M059J (cell line): ENCODE results near the gene ESRRA. TPM values are rescaled to one million over a fixed set of nuclear protein-coding genes. Genes with fewer than 3 reads are reported as not detected.
A peak's percentile ranks its signal among the peaks of the same experiment; 100 is the strongest.

Experiments
- DNase-seq: peaks from one replicate; pipeline ENCODE4 v3.0.0-alpha.2; 2012; ENCODE audit warnings: low read depth
- total RNA-seq: library from RNA; depleted of rRNA; stranded (reverse); fragments of >200 nt; shearing (Covaris generic); gene quantifications from 2 replicates; pipeline ENCODE4 v1.2.3, GENCODE V29; 2014

The ESRRA gene
- total RNA-seq, 1 experiment from 2014 or later: 35.2 TPM

DNA sequence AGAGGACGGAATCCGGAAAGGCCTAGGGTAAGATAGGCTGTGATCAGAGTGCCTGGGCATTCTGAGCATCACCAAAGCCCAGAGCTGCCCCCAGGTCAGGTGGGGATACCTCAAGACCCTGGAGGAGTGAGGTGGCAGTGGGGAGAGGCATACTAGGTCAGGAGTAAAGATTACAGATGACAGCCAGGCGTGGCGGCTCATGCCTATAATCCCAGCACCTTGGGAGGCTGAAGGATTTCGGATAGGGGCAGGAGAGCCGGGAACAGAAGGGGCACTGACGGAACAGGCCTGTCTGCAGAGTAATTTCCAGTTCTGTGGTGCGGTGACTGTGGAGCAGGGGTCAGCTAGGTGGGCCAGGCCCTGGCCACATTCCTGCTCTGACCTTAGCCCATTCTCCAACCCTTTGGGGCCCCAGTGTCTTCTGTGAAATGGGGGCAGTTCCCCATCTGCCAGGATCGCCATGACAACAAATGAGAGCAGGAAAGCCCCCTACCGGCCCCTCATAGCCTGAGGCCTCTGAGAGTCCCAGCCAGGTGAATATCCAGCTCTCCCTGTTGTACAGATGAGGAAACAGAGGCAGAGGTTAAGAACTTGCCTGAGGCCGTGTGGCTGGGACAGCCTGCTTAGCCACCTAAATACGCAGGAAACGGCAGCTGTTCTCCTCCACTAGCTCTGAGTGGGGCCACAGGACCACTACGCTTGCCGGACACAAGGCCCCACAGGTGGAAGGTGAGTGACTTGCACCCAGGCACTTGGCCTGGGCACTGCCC is 30.1 kb upstream of the ESRRA start:
- DNase-seq: no peak

DNA sequence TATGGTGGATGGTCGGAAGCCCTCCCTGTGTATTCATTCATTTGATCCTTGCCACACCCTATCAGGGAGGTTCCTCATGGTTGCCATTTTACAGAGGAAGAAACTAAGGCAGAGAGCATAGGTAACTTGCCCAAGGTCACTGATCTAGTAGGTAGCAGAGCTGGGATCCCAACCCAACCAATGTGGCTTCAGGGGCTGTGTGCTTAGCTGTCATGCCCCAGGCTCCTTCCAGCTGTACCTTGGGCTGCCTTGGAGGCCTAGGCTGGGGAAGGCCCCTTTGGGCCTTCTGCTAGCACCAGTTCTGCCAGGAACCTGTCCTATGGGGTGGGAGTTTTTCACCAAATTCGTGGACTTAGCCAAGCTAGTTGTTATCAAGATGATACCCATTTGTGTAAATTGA is 29.5 kb upstream of the ESRRA start:
- DNase-seq: no peak

DNA sequence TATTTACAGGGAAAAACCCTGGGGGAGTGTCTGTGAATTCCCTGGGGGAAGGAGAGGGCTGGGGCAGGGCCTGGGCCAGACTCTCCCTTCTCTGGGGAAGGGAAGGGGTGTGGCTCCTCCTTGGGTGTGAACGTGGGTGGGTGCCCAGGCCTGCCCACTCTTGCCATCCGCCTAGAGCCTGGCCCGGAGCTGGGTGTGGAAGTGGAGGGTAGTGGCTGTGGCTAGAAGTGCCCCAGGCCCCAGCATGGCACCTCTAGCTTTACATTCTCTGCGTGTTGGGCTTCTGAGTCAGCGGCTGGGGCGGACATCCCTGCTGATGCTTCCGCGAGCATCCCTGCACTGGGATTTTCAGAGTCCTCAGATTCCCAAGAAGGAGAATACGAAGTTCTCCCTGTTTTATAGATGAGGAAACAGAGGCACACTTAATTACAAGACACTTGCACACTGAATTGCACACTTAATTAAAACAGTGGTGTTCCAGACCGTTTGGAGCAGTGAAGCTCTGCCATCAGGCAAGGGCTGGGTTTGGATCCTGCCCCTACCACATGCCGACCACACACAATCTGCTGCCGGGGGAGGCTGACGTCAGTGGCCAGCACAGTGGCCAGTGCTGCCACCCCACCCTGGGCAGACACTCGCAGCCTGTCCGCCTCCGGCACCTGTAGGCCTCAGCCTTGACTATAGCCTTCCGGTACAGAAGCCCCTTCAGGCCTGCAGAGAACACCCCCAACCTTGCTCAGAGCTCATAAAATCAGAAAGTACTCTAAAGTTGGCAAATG is 28.5 kb upstream of the ESRRA start:
- no peak for DNase-seq

DNA sequence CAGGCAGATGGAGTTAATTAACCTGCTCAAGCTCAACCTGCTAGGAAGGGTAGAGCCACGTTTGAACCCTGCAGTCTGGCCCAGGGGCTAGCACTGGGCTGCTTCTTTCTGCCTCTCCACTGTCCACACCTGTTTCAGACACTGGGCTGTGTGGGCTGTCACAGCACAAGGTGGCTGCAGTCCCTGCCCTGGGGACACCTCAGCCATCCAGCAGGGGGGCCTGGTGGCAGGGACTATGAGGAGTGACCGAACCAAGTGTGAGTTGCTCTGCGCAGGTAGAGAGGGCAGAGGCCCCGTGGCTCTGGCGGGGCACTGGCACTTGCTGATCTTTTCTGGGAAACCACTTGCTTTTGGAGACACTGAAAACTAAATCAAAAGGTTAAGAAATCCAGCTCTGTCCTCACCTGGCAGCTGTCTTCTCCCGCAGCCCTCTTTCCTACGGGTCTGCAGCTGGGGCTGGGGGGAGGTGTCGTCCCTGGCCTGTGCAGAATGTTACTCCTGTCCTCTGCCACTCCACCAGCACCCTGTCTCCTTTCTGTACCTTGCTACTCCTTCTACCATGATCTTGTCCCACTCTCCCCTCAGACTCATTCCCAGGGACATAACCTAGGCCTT is 26.6 kb upstream of the ESRRA start:
- DNase-seq: no peak

DNA sequence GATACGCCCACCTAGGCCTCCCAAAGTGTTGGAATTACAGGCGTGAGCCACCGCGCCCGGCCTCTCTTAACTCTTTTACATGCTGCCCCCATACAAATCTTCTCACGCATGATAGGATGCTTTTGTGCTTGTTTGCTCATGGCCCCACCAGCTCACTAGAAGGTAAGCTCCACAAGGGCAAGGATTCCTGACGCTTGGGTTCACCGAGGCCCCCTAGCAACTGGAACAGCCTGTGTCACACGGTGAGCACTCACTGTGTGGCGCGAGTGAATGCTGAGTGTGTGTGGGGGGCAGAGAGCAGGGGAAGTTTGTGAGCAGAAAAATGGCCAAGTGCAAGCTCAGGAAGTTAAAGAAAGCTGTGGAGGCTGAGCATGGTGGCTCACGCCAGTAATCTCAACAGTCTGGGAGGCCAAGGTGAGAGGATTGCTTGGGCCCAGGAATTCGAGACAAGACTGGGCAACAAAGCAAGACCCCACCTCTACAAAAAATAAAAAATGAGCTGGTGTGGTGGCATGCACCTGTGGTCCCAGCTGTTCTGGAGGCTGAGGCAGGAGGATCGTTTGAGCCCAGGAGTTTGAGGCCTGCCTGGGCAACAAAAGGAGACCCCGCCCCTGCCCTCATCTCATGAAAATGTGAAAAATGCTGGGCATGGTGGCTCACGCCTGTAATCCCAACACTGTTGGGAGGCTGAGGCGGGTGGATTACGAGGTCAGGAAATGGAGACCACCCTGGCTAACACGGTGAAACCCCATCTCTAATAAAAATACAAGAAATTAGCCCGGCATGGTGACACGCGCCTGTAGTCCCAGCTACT is 23.2 kb upstream of the ESRRA start:
- no peak for DNase-seq

DNA sequence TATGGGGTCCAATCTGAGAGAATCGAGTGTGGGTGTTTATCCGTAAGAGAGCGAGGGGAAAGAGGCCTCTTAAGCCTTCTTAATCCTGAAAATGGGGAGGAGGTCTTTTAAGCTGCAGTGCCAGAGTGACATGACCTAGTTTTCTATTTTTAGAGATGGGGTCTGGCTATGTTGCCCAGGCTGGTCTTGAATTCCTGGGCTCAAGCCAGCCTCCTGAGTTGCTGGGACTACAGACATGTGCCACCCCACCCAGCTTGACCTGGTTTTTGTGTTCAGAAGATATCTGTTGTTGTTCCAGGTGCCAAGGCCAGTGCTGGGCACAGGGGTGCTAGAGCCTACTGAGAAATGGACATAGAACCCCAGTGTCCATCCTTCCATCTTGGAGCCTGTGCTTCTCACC is 22.2 kb upstream of the ESRRA start:
- no peak for DNase-seq

DNA sequence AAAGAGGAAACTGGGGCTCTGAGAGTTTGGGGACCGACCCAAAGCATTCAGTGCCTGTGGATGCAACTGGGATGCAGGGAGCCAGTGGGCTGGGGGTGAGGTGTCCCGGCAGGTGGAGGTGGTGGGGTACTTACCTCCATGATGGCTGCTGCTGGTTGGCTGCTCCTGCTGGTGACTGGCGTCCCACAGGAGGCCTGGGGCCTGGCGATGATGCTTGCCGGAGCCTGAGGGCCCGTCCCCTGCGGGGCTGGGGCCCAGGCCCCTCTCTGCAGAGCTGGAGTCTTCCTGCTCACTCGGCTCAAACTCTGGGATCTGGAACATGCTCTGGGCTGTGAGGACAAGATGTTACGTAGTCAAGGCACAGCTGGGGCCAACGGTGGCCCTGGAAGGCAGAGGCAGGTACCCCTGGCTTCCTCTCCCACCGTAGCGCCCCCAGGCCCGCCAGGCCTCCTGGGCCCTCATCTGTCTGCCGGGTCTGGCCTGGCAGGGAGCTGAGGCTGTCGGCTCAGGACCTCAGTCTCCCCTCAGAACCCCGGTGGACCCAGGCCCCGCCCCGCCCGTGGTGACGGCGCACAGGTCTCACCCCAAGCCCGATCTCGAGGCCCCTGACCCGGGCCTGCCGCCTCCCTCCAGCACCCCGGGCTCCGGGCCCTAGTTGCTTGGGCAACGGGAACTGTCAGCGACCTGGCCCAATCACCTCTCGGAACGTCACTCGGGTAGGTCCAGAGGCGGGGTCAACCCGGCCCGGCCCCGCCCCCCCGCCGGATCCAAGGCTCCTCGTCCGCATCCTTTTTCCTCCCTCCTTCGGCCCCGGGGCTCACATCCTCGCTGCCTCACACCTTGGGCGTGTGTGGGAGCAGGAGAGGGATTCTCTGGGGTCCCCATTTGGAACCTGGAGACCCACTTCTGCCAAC is 21.0 kb upstream of the ESRRA start, which contains the start of gene BAD:
BAD (minus strand) TSS at position 618 of the 914 bp plus-strand sequence; CDS start at position 321, 297 bp downstream.
- peak; percentile 91 for DNase-seq

DNA sequence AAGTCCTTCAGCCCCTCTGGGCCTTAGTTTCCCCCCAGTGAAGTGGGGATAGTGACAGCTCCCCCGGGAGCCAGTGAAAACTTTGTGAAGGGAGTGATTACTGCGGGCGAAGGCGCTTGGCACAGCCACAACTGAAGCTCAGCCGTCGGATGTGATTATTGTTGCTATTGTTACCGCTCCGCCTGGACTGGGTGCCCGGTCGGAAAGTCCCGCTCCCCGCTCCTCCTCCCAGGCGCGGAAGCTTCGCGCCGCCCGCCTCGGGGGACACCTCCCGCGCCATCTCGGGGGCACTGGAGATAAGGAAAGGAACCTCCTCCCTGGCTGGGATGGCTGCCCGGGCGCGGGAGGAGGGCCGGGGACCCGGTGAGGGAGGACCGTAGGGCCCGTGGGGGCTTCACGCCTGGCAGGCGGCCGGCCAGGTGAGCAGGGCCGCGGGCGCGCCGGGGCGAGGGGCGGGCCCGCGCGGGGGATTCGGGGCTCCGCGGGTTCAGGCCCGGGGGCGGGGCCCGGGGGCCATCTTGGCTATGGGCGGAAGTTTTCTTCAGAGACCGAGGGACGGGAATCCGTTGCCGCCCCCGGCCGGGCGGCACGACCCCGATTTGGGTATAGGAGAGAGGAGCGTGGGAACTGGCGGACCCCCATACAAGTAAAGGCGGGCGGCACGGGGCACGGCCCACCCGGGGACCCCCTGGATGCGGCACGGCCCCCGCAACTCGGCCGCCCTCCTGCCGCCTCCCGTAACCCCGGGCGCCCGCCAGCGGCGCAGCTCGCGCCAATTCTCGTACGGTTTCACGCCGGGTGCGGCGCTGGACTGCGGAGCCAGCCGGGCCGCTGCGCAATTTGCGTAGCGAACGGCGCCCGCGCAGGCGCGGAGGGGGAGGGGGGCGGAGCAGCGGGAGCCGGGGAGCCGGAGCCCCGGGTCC is 20.1 kb upstream of the ESRRA start, which contains the start of gene GPR137:
GPR137 (plus strand) TSS at position 887 of the 923 bp plus-strand sequence. CDS start 677 bp downstream, outside the sequence.
- DNase-seq: peak; percentile 73

DNA sequence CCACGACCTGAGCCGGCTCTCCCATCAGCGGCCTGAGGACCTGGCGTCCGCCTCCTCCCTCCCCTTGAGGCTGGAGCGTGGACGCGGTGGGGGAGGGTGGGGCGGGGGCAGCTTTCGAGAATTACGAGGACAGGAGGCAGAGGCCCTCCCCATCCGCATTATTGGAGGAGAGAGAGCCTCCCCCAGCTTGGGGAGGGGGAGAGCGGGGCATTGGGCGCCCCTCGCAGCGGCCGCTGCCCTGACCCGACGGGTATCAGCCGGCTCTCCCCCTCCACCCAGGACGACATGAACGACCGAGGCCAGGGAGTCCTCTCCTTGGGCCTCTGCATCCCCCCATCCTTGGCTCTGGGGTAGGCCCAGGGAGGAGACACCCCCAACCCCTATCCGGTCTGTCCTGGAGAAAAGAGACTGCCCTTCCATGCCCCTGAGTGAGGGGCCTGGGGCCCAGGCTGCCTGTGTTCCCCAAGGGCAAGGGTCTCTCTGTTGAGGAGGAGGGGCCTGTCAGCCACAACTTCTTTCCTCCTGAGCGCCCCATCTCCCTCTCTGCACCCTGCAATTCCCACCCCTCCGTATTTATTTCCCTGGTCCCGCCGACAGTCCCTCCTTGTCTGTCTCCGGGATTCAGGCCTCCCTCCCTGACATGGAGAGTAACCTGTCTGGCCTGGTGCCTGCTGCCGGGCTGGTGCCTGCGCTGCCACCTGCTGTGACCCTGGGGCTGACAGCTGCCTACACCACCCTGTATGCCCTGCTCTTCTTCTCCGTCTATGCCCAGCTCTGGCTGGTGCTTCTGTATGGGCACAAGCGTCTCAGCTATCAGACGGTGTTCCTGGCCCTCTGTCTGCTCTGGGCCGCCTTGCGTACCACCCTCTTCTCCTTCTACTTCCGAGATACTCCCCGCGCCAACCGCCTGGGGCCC is 19.2 kb upstream of the ESRRA start:
- peak; percentile 35 for DNase-seq

DNA sequence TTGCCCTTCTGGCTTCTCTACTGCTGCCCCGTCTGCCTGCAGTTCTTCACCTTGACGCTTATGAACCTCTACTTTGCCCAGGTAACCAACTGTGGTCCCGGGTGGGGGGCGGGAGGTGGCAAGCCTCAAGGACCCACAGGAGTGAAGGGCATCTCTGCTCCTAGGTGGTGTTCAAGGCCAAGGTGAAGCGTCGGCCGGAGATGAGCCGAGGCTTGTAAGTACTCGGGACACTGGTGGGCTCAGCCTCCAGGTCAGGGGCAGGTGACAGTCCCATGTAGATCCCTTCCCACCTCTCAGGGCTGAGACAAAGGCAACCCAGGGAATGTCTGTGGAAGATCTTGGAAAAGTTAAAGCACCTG is 18.5 kb upstream of the ESRRA start:
- no peak for DNase-seq

DNA sequence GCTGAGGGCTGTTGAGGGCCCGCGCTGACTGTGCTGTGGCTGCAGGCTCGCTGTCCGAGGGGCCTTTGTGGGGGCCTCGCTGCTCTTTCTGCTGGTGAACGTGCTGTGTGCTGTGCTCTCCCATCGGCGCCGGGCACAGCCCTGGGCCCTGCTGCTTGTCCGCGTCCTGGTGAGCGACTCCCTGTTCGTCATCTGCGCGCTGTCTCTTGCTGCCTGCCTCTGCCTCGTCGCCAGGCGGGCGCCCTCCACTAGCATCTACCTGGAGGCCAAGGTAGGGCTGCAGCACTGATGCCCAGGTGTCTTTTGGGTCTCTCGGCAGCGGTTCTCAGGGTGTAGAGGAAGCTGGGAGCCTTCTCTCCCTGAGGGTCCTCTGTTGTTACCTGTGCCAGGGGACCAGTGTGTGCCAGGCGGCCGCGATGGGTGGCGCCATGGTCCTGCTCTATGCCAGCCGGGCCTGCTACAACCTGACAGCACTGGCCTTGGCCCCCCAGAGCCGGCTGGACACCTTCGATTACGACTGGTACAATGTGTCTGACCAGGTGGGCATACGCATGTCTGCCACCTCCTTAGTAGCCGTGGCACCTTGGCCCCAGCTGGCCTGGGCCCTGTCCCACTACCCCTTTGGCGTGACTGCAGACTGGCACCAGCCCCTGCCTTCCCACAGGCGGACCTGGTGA is 17.5 kb upstream of the ESRRA start:
- no peak for DNase-seq

DNA sequence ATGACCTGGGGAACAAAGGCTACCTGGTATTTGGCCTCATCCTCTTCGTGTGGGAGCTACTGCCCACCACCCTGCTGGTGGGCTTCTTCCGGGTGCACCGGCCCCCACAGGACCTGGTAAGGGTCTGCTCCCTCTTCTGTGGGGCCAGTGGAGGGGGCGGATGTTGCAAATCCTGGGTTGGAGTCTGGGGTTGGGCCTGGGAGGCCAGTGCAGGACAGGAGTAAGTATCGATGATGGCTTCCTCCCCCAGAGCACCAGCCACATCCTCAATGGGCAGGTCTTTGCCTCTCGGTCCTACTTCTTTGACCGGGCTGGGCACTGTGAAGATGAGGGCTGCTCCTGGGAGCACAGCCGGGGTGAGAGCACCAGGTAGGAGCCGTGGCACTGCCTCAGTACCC is 17.0 kb upstream of the ESRRA start:
- no peak for DNase-seq

DNA sequence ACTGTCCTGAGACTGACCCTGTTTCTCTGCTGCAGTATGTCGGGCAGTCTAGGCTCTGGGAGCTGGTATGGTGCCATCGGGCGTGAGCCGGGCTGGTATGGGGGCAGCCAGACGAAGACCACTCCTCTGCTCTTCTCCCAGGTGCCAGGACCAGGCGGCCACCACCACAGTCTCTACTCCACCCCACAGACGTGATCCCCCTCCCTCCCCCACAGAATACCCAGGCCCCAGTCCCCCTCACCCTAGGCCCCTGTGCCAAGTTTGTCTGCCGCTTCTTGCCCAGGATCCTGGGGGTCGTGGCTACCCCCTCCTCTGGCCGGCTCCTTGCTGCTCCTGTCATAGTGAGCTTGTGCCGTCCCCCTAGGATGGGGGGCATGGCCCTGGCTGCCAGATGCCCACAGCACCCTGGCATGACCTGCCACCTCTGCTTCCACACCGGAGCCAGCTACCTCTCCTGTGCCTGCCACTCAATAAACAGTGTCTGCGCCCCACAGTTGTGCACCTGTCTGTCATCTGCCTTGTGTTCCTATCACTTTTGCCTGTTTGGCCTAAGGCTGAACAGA is 16.2 kb upstream of the ESRRA start:
- no peak for DNase-seq

DNA sequence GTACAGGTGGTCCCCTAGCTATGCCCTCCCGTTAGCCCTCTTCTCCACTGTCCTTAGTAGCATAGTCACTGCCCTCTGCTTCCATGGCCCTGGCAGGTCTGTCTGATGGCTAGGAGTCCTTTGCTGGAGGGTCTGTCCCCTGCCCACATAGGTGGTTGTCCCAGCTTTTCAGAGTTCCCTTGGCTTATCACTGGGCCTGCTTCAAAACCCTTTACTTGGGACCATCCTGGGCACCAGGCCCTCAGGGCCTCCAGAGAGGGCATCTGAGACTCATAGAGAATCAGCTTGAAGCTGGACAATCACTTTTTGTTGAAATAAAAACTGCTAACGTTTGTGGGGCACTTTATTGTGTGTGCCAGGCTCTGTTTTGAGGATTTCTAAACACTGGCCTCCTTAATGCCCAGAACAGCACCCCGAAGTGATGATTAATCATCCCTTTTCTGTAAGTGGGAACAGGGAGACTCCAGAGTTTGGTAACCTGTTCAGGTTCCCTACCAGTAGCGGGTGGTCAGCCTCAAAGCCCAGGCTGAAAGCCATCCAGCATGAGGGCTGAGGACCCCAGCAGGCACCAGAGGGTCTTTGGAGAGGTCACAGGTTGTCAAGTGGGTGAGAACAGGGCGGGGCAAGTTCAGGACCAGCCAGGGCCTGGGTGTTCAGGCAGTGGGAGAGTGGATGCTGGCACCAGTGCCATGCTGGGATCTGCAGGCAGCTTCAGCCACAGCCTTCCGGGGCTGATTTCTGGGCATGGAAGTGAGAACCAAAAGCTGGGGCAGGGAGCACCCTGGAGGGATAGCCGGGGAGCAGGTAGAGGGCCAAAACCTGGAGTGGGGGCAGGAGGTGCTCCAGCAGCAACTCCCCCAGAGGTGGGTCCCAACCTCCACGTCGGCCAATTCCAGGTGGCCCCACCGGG is 14.7 kb upstream of the ESRRA start:
- DNase-seq: no peak

DNA sequence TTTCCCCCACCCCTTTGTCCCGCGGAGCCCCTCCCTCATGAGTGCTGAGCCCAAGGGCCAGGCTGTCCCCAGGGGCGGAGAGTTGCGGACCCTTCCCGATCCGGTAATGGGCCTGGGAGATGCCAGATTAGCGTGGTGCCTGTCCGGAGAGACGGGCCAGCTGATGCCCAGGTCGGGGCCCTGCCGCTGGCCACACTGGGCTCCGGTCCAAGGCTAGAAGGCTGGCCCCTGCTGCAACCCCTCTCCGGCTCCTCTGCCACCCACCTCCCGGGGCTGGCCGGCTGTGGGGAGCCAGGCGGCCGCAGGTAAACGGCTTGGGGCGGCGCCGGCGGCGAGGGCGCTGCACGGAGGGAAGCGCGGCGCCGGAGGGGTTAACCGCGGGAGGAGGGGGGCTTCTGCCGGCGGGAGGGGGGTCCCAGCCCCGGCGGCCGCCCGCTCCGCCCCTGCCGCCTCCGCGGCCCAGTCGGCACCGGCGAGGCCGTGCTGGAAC is 14.0 kb upstream of the ESRRA start, which contains the start of gene KCNK4:
KCNK4 (plus strand) TSS at position 41 of the 490 bp plus-strand sequence. CDS start 1,717 bp downstream, outside the sequence.
- no peak for DNase-seq
